Brain microvascular endothelial cell (primary cell): Measurements from ENCODE around the gene RGS5.

Experiments
- DNase-seq: peaks from one replicate; pipeline ENCODE4 v3.0.0-alpha.2; 2020
- H3K27ac ChIP-seq: fragments of 250-450 bp; sonication (Bioruptor Pico); 2 replicates; pipeline ENCODE4 v1.5.1; 2020; ENCODE audit warnings: mild to moderate bottlenecking, moderate library complexity
- H3K27me3 ChIP-seq: fragments of 250-450 bp; sonication (Bioruptor Pico); replicated peaks from 2 replicates; pipeline ENCODE4 v1.5.1; 2020; ENCODE audit warnings: mild to moderate bottlenecking
- H3K36me3 ChIP-seq: fragments of 250-450 bp; sonication (Bioruptor Pico); replicated peaks from 2 replicates; pipeline ENCODE4 v1.5.1; 2020; ENCODE audit warnings: mild to moderate bottlenecking
- H3K4me3 ChIP-seq: 2 replicates; pipeline ENCODE4 v1.5.1; 2011; ENCODE audit warnings: low read depth, mild to moderate bottlenecking, control low read depth, low read length, moderate library complexity
- CTCF ChIP-seq: IDR thresholded peaks from 2 replicates; pipeline ENCODE4 v1.5.1; 2011; ENCODE audit warnings: low read depth, mild to moderate bottlenecking, moderate library complexity, low read length, control low read depth, inconsistent platforms; ENCODE audit errors: missing control alignments
- in situ Hi-C: cut with HindIII; loops from 2 replicates; pipeline ENCODE4 v1.10.0; 2017; ENCODE audit warnings: low sequenced_read_pairs, low pct_ligation_motif_present

Gene RGS5

DNA sequence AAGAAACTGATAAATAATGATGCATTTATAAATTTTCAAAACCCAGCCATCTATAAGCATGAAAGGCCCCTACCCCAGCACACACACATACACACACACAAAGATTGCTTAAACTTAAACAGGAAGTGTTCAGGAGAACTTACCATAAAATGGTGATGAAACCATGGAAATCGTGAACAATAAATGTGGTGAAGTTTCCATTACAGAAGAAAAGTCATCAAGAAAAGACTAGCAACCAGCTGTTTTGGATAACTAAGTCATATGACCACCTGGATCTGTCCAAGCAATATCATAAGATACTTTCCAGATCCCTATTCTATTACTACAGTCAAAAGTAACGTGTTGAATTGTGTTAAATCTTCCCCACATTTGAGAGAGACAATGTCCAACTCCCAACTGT, 24.1 kb downstream of the RGS5 start:
- H3K4me3 ChIP-seq = no peak overlapping the region
- no peak overlapping the region for H3K27ac ChIP-seq
- TF ChIP-seq CTCF = no peak
- no peaks in the 10 kb centered on the region for H3K36me3 ChIP-seq
- no peak for DNase-seq
- in situ Hi-C loops = loop anchor here (25.0 kb wide), 1 partner anchor 341 kb away; no protein-coding TSS in a partner anchor
- no peaks in the 10 kb centered on the region for H3K27me3 ChIP-seq

DNA sequence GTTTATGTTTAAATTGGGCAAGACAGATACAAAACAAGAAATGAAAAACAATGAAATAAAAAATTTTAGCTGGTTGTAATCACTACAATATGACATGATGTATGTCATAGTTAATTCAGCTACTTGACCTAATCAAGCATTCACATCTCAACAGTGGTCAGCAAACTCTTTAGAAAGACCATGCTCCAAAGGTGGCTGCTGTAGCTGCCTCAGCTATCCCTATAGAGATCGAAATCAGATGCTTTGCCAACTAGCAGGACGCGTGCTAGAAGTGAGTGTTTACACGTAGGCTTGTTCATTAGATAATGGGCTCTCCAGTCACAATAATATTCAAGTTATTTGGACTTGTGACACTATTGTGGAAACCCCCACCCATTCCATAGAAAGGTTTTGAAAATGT, 25.9 kb downstream of the RGS5 start:
- TF ChIP-seq CTCF = no peak
- Histone ChIP-seq H3K27me3 (no peaks in the 10 kb centered on the region), H3K36me3 (no peaks in the 10 kb centered on the region), H3K4me3 (no peak overlapping the region), H3K27ac (no peak overlapping the region)
- DNase-seq = no peak
- in situ Hi-C loops = loop anchor here (25.0 kb wide), 1 partner anchor 339 kb away; no protein-coding TSS in a partner anchor

GRCh38 chr1:163174524-163175437, 27.9 kb downstream of the RGS5 start:
- in situ Hi-C loops = loop anchor here (25.0 kb wide), 1 partner anchor 337 kb away; no protein-coding TSS in a partner anchor
- peak; percentile 96 for TF ChIP-seq CTCF
- Histone ChIP-seq H3K27ac (no peak overlapping the region), H3K27me3 (no peaks in the 10 kb centered on the region), H3K36me3 (no peaks in the 10 kb centered on the region), H3K4me3 (no peak overlapping the region)
- peak; percentile 71 for DNase-seq

GRCh38 chr1:163173121-163173520, 29.6 kb downstream of the RGS5 start:
- no peak for DNase-seq
- no peaks in the 10 kb centered on the region for H3K36me3 ChIP-seq
- H3K27ac ChIP-seq = peak overlapping the region; percentile 83
- no peaks in the 10 kb centered on the region for H3K27me3 ChIP-seq
- no peak for TF ChIP-seq CTCF
- H3K4me3 ChIP-seq = no peak overlapping the region
- in situ Hi-C loops = no loop called here

DNA sequence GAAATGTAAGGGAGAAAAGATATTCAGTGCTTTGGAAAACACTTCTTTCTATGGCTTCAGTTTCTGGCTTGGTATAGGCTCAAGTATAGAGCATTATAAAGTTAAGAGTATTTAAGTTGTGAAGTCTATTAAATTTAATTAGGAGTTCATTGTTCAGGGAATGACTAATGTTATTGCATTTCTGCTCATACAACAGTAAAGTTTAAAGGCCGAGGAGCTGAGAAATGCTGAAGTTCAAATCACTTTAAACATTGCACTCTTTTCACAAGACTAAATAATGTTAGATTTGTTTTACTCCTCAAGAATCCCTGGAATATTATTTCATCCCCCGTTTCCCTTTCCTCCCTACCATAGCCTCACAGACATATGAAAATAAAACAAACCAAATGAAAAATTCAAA, 30.1 kb downstream of the RGS5 start:
- no peak for TF ChIP-seq CTCF
- peak overlapping the region; percentile 83 for H3K27ac ChIP-seq
- no peak for DNase-seq
- in situ Hi-C loops = no loop called here
- no peak overlapping the region for H3K4me3 ChIP-seq
- no peaks in the 10 kb centered on the region for H3K36me3 ChIP-seq
- H3K27me3 ChIP-seq = no peaks in the 10 kb centered on the region
